Pericardium fibroblast (primary cell): Measurements from ENCODE around the gene PPP4R2. TPM values are rescaled to one million over a fixed set of nuclear protein-coding genes. Genes with fewer than 3 reads are reported as not detected.

Experiments
- total RNA-seq: library from RNA; depleted of rRNA; stranded (reverse); fragments of >200 nt; gene quantifications from 2 replicates; pipeline ENCODE4 v1.2.3, GENCODE V29; 2015

The PPP4R2 gene
- total RNA-seq = 27.3 and 30.0 TPM in 2 replicates

DNA sequence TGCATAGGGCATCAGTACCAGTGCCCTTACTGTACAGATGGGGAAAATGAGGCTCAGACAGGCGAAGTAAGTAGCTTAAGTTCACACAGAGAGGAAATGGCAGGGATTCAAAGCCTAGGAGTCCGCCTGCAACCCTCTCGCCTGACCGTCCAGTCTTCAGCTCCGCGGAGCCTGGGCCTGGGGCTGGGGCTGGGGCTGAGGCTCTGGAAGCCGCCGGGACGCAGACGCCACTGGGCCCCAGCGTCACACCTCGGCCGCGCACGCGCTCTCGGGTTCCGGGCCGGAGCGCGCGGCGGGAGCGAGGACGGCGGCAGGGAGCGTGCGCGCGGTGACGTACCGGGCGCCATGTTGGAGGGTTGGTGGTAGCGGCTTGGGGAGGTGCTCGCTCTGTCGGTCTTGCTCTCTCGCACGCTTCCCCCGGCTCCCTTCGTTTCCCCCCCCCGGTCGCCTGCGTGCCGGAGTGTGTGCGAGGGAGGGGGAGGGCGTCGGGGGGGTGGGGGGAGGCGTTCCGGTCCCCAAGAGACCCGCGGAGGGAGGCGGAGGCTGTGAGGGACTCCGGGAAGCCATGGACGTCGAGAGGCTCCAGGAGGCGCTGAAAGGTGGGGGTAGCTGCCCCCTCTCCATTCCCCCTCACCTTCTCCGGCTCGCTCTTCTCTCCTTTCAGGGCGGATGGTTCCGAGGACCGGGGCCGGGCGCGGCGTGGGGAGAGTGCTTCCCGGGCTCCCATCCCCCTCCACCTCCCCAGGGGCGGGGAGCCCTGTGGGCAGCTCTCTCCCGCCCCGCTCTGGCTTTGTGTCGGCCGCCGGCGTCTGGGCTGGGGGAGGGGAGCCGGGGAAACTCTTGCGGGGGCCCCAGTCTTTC, at the start of gene PPP4R2:
Gene PPP4R2 (plus strand): TSS at position 339 of the 861 bp plus-strand sequence. CDS start 227 bp downstream, at position 566.

DNA sequence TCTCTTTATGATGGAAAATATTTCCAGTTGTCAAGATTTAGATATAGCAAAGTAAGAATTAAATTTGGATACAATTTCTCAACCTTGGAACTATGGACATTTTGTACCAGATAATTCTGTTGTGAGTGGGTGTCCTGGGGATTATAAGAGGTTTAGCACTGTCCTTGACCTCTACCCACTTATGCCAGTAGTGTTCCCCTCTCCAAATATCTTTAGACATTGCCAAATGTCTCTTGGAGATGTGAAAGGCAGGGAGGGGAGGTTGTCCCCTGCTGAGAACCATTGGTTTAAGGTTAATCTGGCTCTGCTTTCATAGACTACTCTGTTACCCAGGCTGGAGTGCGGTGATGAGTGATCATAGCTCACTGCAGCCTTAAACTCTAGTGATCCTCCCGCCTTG, 64.8 kb downstream of the PPP4R2 start, which contains the start of gene EBLN2:
Gene EBLN2 (plus strand): TSS at position 244 of the 400 bp plus-strand sequence. CDS start 423 bp downstream, outside the sequence.

Other genes with a start within 250 kb of the PPP4R2 start
- gene SHQ1, start 148.4 kb upstream of the PPP4R2 start, total RNA-seq = 14.0 and 21.0 TPM in 2 replicates
- gene GXYLT2, start 108.8 kb upstream of the PPP4R2 start, total RNA-seq = 35.1 and 43.3 TPM in 2 replicates
- 1.3 and 2.3 TPM in 2 replicates for gene EBLN2, start 64.8 kb downstream of the PPP4R2 start, total RNA-seq